OCI-LY7 (cell line): ENCODE measurements around the gene GRID1.

ENCODE experiments used
- CTCF ChIP-seq: fragments of 200-600 bp; sonication (generic); conservative IDR thresholded peaks from 2 replicates; pipeline ENCODE4 v1.5.1; 2014; ENCODE audit warnings: mild to moderate bottlenecking, antibody characterized with exemption, low read length, moderate library complexity, mixed read lengths
- EZH2phosphoT487 ChIP-seq: fragments of 200-600 bp; sonication (generic); IDR thresholded peaks from 2 replicates; pipeline ENCODE4 v1.6.1; 2018; ENCODE audit warnings: low read depth, borderline replicate concordance, mild to moderate bottlenecking, mixed run types, antibody characterized with exemption, low read length, moderate library complexity, mixed read lengths

- TF ChIP-seq CTCF (no peak), EZH2phosphoT487 (no peak)
Measured at GRCh38 chr10:85826377-85826776, 540.2 kb downstream of the GRID1 start.
